A549 (cell line): ENCODE results near the gene CD151.

Experiments used
- CEBPB ChIP-seq, 2 experiments: fragments of >200 bp in 1 of 2; sonication (Bioruptor Twin) in 1 of 2; formaldehyde crosslinking in 1 of 2; IDR thresholded peaks; 2 replicates each; pipeline ENCODE4 v1.6.1; 2012 to 2016
- CTCF ChIP-seq: fragments of >200 bp; sonication (Bioruptor Twin); formaldehyde crosslinking; IDR thresholded peaks from 3 replicates; pipeline ENCODE4 v1.5.1; 2016
- ELK1 ChIP-seq: fragments of 150-350 bp; IDR thresholded peaks from 2 replicates; pipeline ENCODE4 v1.6.1; 2014; ENCODE audit warnings: low read depth, mild to moderate bottlenecking, low read length
- HDAC2 ChIP-seq: fragments of 200-600 bp; sonication (generic); IDR thresholded peaks from 2 replicates; pipeline ENCODE4 v1.6.1; 2016
- HMGXB4 ChIP-seq: fragments of 250-450 bp; sonication (Bioruptor Pico); IDR thresholded peaks from 2 replicates; pipeline ENCODE4 v1.5.0; 2021; ENCODE audit warnings: mild to moderate bottlenecking, moderate library complexity, borderline replicate concordance
- POLR2A ChIP-seq: IDR thresholded peaks from 2 replicates; pipeline ENCODE4 v1.6.1; 2012; ENCODE audit warnings: mild to moderate bottlenecking, low read length
- POLR2AphosphoS2 ChIP-seq: conservative IDR thresholded peaks from 2 replicates; pipeline ENCODE4 v1.6.1; 2012; ENCODE audit warnings: low read length, improper control_type of control experiment, inconsistent platforms
- SMC3 ChIP-seq: fragments of >200 bp; sonication (Bioruptor Twin); formaldehyde crosslinking; IDR thresholded peaks from 3 replicates; pipeline ENCODE4 v1.6.1; 2018; ENCODE audit warnings: inconsistent platforms
- ZC3H11A ChIP-seq: fragments of 450-650 bp; IDR thresholded peaks from 2 replicates; pipeline ENCODE4 v1.6.1; 2014; ENCODE audit warnings: antibody characterized with exemption, mild to moderate bottlenecking
- TF ChIP-seq, protein P1 (sequence below): IDR thresholded peaks from 2 replicates; pipeline ENCODE4 v1.6.1; 2012
- TF ChIP-seq, protein P2 (sequence below): fragments of 200-600 bp; sonication (generic); IDR thresholded peaks from 2 replicates; pipeline ENCODE4 v1.6.1; 2016; ENCODE audit warnings: antibody characterized with exemption, mild to moderate bottlenecking, moderate library complexity

GRCh38 chr11:875203-875602 lies 42.5 kb downstream of the CD151 start:
- TF ChIP-seq ELK1 (no peak), HDAC2 (no peak), CTCF (no peak), SMC3 (no peak), POLR2A (no peak), ZC3H11A (no peak), POLR2AphosphoS2 (no peak), HMGXB4 (CRISPR knock-in tag) (no peak), CEBPB (IDR thresholded peaks at IDR 0.05) (no peak)
- TF ChIP-seq, protein P1, sequence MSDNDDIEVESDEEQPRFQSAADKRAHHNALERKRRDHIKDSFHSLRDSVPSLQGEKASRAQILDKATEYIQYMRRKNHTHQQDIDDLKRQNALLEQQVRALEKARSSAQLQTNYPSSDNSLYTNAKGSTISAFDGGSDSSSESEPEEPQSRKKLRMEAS, result no peak
- TF ChIP-seq, protein P2, sequence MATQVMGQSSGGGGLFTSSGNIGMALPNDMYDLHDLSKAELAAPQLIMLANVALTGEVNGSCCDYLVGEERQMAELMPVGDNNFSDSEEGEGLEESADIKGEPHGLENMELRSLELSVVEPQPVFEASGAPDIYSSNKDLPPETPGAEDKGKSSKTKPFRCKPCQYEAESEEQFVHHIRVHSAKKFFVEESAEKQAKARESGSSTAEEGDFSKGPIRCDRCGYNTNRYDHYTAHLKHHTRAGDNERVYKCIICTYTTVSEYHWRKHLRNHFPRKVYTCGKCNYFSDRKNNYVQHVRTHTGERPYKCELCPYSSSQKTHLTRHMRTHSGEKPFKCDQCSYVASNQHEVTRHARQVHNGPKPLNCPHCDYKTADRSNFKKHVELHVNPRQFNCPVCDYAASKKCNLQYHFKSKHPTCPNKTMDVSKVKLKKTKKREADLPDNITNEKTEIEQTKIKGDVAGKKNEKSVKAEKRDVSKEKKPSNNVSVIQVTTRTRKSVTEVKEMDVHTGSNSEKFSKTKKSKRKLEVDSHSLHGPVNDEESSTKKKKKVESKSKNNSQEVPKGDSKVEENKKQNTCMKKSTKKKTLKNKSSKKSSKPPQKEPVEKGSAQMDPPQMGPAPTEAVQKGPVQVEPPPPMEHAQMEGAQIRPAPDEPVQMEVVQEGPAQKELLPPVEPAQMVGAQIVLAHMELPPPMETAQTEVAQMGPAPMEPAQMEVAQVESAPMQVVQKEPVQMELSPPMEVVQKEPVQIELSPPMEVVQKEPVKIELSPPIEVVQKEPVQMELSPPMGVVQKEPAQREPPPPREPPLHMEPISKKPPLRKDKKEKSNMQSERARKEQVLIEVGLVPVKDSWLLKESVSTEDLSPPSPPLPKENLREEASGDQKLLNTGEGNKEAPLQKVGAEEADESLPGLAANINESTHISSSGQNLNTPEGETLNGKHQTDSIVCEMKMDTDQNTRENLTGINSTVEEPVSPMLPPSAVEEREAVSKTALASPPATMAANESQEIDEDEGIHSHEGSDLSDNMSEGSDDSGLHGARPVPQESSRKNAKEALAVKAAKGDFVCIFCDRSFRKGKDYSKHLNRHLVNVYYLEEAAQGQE, result no peak
